IMR-90 (cell line): ENCODE results near the gene GADL1. TPM values are rescaled to one million over a fixed set of nuclear protein-coding genes. Genes with fewer than 3 reads are reported as not detected.

Experiments used
- ATAC-seq: fragments of 200-7000 bp; cut with Tn5 transposase; 2 replicates; pipeline ENCODE4 v1.9.1; 2020; ENCODE audit warnings: low read depth, mild to moderate bottlenecking, moderate library complexity
- BruUV-seq: library from RNA; stranded (reverse); fragments of 400-500 nt; replicated peaks from 2 replicates; lab custom pipeline; 2021; lab: Mats Ljungman, UMichigan
- CTCF ChIA-PET: fragments of 300-600 bp; formaldehyde crosslinking; extraction: SDS; loops from one replicate; lab custom pipeline; 2021; ENCODE audit warnings: antibody characterized with exemption; lab: Yijun Ruan, JAX
- POLR2A ChIA-PET: fragments of 300-600 bp; sonication (Branson Sonifier 250); formaldehyde crosslinking; loops from one replicate; lab custom pipeline; 2022; ENCODE audit warnings: antibody characterized with exemption; ENCODE audit not compliant: unreplicated experiment; lab: Charles Lee
- DNase-seq: peaks from one replicate; pipeline ENCODE4 v3.0.0; 2013
- H2AFZ ChIP-seq: replicated peaks from 2 replicates; pipeline ENCODE3; 2013; ENCODE audit warnings: low read length, mild to moderate bottlenecking; ENCODE audit not compliant: poor library complexity
- H2AK5ac ChIP-seq: 2 replicates; pipeline ENCODE4 v1.6.1; 2013; ENCODE audit warnings: low read depth, low read length, inconsistent platforms
- H2AK9ac ChIP-seq: replicated peaks from 2 replicates; pipeline ENCODE3; 2013; ENCODE audit warnings: mild to moderate bottlenecking, low read depth, low read length, moderate library complexity; ENCODE audit not compliant: poor library complexity
- H2BK120ac ChIP-seq: 2 replicates; pipeline ENCODE4 v1.6.1; 2013; ENCODE audit warnings: low read depth, low read length, inconsistent platforms
- H2BK15ac ChIP-seq: 3 replicates; pipeline ENCODE4 v1.6.1; 2013; ENCODE audit warnings: low read depth, low read length, inconsistent platforms
- H2BK20ac ChIP-seq: 2 replicates; pipeline ENCODE4 v1.6.1; 2013; ENCODE audit warnings: low read depth, mild to moderate bottlenecking, inconsistent platforms, low read length, moderate library complexity
- H2BK5ac ChIP-seq: 2 replicates; pipeline ENCODE4 v1.6.1; 2013; ENCODE audit warnings: mild to moderate bottlenecking, low read depth, low read length, inconsistent platforms; ENCODE audit not compliant: poor library complexity, severe bottlenecking
- H3K14ac ChIP-seq: replicated peaks from 2 replicates; pipeline ENCODE4 v1.6.1; 2013; ENCODE audit warnings: low read depth, low read length, inconsistent platforms
- H3K18ac ChIP-seq: 2 replicates; pipeline ENCODE4 v1.6.1; 2013; ENCODE audit warnings: low read depth, low read length, control low read depth
- H3K23ac ChIP-seq: 2 replicates; pipeline ENCODE4 v1.6.1; 2013; ENCODE audit warnings: low read depth, low read length, inconsistent platforms
- H3K27ac ChIP-seq: 2 replicates; pipeline ENCODE4 v1.5.1; 2013; ENCODE audit warnings: mild to moderate bottlenecking, control low read depth, low read length; ENCODE audit not compliant: insufficient read depth
- H3K27me3 ChIP-seq: 2 replicates; pipeline ENCODE4 v1.6.1; 2013; ENCODE audit warnings: low read length; ENCODE audit not compliant: control insufficient read depth, insufficient read depth
- H3K36me3 ChIP-seq: 2 replicates; pipeline ENCODE4 v1.6.1; 2013; ENCODE audit warnings: low read length, mixed read lengths; ENCODE audit not compliant: control insufficient read depth, insufficient read depth
- H3K4ac ChIP-seq: 2 replicates; pipeline ENCODE4 v1.6.1; 2013; ENCODE audit warnings: low read depth, low read length, inconsistent platforms
- H3K4me1 ChIP-seq: 2 replicates; pipeline ENCODE4 v1.6.1; 2013; ENCODE audit warnings: low read length, mixed read lengths; ENCODE audit not compliant: control insufficient read depth, insufficient read depth
- H3K4me2 ChIP-seq: 2 replicates; pipeline ENCODE4 v1.6.1; 2013; ENCODE audit warnings: low read depth, mild to moderate bottlenecking, control low read depth, low read length, moderate library complexity
- H3K4me3 ChIP-seq: 2 replicates; pipeline ENCODE4 v1.5.1; 2013; ENCODE audit warnings: low read depth, mild to moderate bottlenecking, control low read depth, low read length, moderate library complexity; ENCODE audit not compliant: insufficient read depth
- H3K56ac ChIP-seq: 2 replicates; pipeline ENCODE4 v1.6.1; 2013; ENCODE audit warnings: low read length, inconsistent platforms; ENCODE audit not compliant: insufficient read depth; ENCODE audit errors: extremely low read depth
- H3K79me1 ChIP-seq, 2 experiments: 2 replicates each; pipeline ENCODE4 v1.6.1; 2013; ENCODE audit warnings: low read length in 2 of 2, inconsistent platforms in 1 of 2, low read depth in 1 of 2
- H3K9ac ChIP-seq: 2 replicates; pipeline ENCODE4 v1.6.1; 2013; ENCODE audit warnings: low read depth, low read length, control low read depth
- H3K9me1 ChIP-seq: 2 replicates; pipeline ENCODE4 v1.6.1; 2013; ENCODE audit warnings: low read length, inconsistent platforms; ENCODE audit not compliant: insufficient read depth
- H3K9me3 ChIP-seq: 2 replicates; pipeline ENCODE4 v1.6.1; 2013; ENCODE audit warnings: low read length; ENCODE audit not compliant: control insufficient read depth, insufficient read depth
- H4K20me1 ChIP-seq: 2 replicates; pipeline ENCODE4 v1.6.1; 2013; ENCODE audit warnings: low read length, inconsistent platforms; ENCODE audit not compliant: insufficient read depth
- H4K5ac ChIP-seq: 2 replicates; pipeline ENCODE4 v1.6.1; 2013; ENCODE audit warnings: mild to moderate bottlenecking, low read depth, low read length, control low read depth
- H4K8ac ChIP-seq, 2 experiments: 2 replicates each; pipeline ENCODE4 v1.6.1; 2013; ENCODE audit warnings: low read depth in 2 of 2, low read length in 2 of 2, control low read depth in 1 of 2, inconsistent platforms in 1 of 2
- H4K91ac ChIP-seq: 2 replicates; pipeline ENCODE4 v1.6.1; 2013; ENCODE audit warnings: low read depth, low read length, inconsistent platforms; ENCODE audit not compliant: insufficient read depth
- USF2 ChIP-seq: fragments of 150-350 bp; IDR thresholded peaks from 2 replicates; pipeline ENCODE4 v1.6.1; 2017; ENCODE audit warnings: mild to moderate bottlenecking, antibody characterized with exemption, low read length, low read depth
- WGBS, 2 experiments: methylation state at CpG; one replicate each; pipeline versions ENCODE4 v1.1.5 to v1.1.7; 2013; ENCODE audit warnings: missing lambda C conversion rate in 2 of 2; ENCODE audit not compliant: insufficient read length in 1 of 2; ENCODE audit errors: extremely low coverage in 2 of 2; 5-methylcytosine and 5-hydroxymethylcytosine counted together
- dilution Hi-C: fragments of 300-500 bp; cut with HindIII; formaldehyde crosslinking; loops from one replicate; pipeline ENCODE4 v1.14.3; 2018; ENCODE audit warnings: low sequenced_read_pairs; ENCODE audit not compliant: unreplicated experiment
- in situ Hi-C: fragments of 300-500 bp; cut with MboI; formaldehyde crosslinking; loops from 3 replicates; pipeline ENCODE4 v1.14.3; 2019; ENCODE audit warnings: low sequenced_read_pairs, inconsistent platforms, mixed read lengths
- intact Hi-C: fragments of 100-400 bp; cut with micrococcal nuclease; formaldehyde crosslinking; loops from 2 replicates; pipeline ENCODE4 v1.10.0; 2022
- polyA plus RNA-seq, 3 experiments: library from polyadenylated mRNA; depleted of rRNA; stranded (reverse); fragments of >200 nt; gene quantifications; 2 replicates each; pipeline ENCODE4 v1.2.3, GENCODE V29; 2012; ENCODE audit warnings: low replicate concordance in 1 of 3
- total RNA-seq: library from RNA; depleted of rRNA; stranded (reverse); fragments of >200 nt; gene quantifications from 2 replicates; pipeline ENCODE4 v1.2.3, GENCODE V29; 2012

The GADL1 gene
- total and polyA plus RNA-seq, 2 of the 4 experiments (the other 2 are of a cell fraction) = not detected

GRCh38 chr3:30836141-30836540 is 58.3 kb downstream of the GADL1 start:
- peaks cover 5% of the 10 kb centered on the region for H3K27me3 ChIP-seq
- no peak overlapping the region for H3K27ac ChIP-seq
- H3K9me3 ChIP-seq = no peaks in the 10 kb centered on the region
- dilution Hi-C loops = no loop called here
- ATAC-seq (no peak), DNase-seq (no peak)
- H2BK20ac ChIP-seq = no peak overlapping the region
- intact Hi-C loops = no loop called here
- no peak overlapping the region for H4K91ac ChIP-seq
- ChIA-PET CTCF (no interaction called here), POLR2A (no interaction called here)
- H3K79me1 ChIP-seq = no peaks in the 10 kb centered on the region
- H3K56ac ChIP-seq = no peak overlapping the region
- in situ Hi-C loops = no loop called here
- no peak overlapping the region for H3K14ac ChIP-seq
- no peaks in the 10 kb centered on the region for H3K36me3 ChIP-seq
- H2BK120ac ChIP-seq = no peak overlapping the region
- no peaks in the 10 kb centered on the region for H4K20me1 ChIP-seq
- no peak overlapping the region for H3K23ac ChIP-seq
- no peak overlapping the region for H3K9ac ChIP-seq
- H2AK5ac ChIP-seq = no peak overlapping the region
- H3K4me2 ChIP-seq = no peak overlapping the region
- no peak overlapping the region for H2AK9ac ChIP-seq
- no TSS peak for BruUV-seq
- no peak overlapping the region for H3K18ac ChIP-seq
- no peak for TF ChIP-seq USF2
- H3K4me3 ChIP-seq = no peak overlapping the region
- no peaks in the 10 kb centered on the region for H3K9me1 ChIP-seq
- H2BK15ac ChIP-seq = no peak overlapping the region
- H3K4me1 ChIP-seq = no peaks in the 10 kb centered on the region
- no peak overlapping the region for H3K4ac ChIP-seq
- H4K8ac ChIP-seq = no peak overlapping the region
- H2AFZ ChIP-seq = no peak overlapping the region
- H2BK5ac ChIP-seq = no peak overlapping the region
- no CpG with 5 or more reads among the region's 1 CpG for WGBS, 2 experiments
- no peak overlapping the region for H4K5ac ChIP-seq
